SK-N-SH (cell line): ENCODE measurements around the gene RIMS1. TPM values are rescaled to one million over a fixed set of nuclear protein-coding genes. Genes with fewer than 3 reads are reported as not detected.

ENCODE experiments used
- CTCF ChIA-PET: fragments of 300-600, 350-600 bp; formaldehyde crosslinking; extraction: SDS; loops from one replicate; lab custom pipeline; 2021; lab: Yijun Ruan, JAX
- POLR2A ChIA-PET: fragments of 350-600 bp; sonication (Branson Sonifier 250); formaldehyde crosslinking; extraction: SDS; loops from one replicate; lab custom pipeline; 2020; ENCODE audit warnings: antibody characterized with exemption, inconsistent platforms; lab: Yijun Ruan, JAX
- DNase-seq: peaks from one replicate; pipeline ENCODE4 v3.0.0; 2012
- H2AFZ ChIP-seq: fragments of 200-600 bp; sonication (generic); 2 replicates; pipeline ENCODE4 v1.8.1; 2016; ENCODE audit warnings: antibody characterized with exemption, mild to moderate bottlenecking, low read depth
- H3F3A ChIP-seq: fragments of 200-600 bp; sonication (generic); replicated peaks from 2 replicates; pipeline ENCODE3; 2016; ENCODE audit warnings: antibody characterized with exemption, mild to moderate bottlenecking; ENCODE audit not compliant: insufficient read depth
- H3K27ac ChIP-seq, 2 experiments: fragments of 200-500 bp in 1 of 2; fragments of 200-600 bp in 1 of 2; sonication (Bioruptor generic) in 1 of 2; sonication (generic), shearing (Covaris generic) in 1 of 2; 2 replicates each; pipeline versions ENCODE4 v1.5.1 to v1.6.1; 2014 to 2016; ENCODE audit warnings: low read depth in 2 of 2, inconsistent platforms in 1 of 2, low read length in 1 of 2, mild to moderate bottlenecking in 1 of 2, mixed read lengths in 1 of 2
- H3K27me3 ChIP-seq: fragments of 200-600 bp; sonication (generic), shearing (Covaris generic); 2 replicates; pipeline ENCODE4 v1.6.1; 2016; ENCODE audit warnings: mixed run types; ENCODE audit not compliant: insufficient read depth
- H3K36me3 ChIP-seq, 2 experiments: fragments of 200-500 bp in 1 of 2; fragments of 200-600 bp in 1 of 2; sonication (Bioruptor generic) in 1 of 2; sonication (generic) in 1 of 2; replicated peaks in 1 of 2; 2 replicates each; pipeline versions ENCODE3 to v1.5.1; 2014 to 2016; ENCODE audit warnings: low read length in 1 of 2, mild to moderate bottlenecking in 1 of 2; ENCODE audit not compliant: insufficient read depth in 2 of 2, control insufficient read depth in 1 of 2
- H3K4me1 ChIP-seq, 2 experiments: fragments of 200-500 bp in 1 of 2; fragments of 200-600 bp in 1 of 2; sonication (Bioruptor generic) in 1 of 2; sonication (generic), shearing (Covaris generic) in 1 of 2; 2 replicates each; pipeline versions ENCODE4 v1.5.1 to v1.6.1; 2014 to 2016; ENCODE audit warnings: low read depth in 1 of 2, low read length in 1 of 2, mixed run types in 1 of 2; ENCODE audit not compliant: insufficient read depth in 2 of 2, control insufficient read depth in 1 of 2
- H3K4me2 ChIP-seq: fragments of 200-600 bp; sonication (generic), shearing (Covaris generic); 2 replicates; pipeline ENCODE4 v1.6.1; 2017; ENCODE audit warnings: mixed run types
- H3K4me3 ChIP-seq, 2 experiments: fragments of 200-500 bp in 1 of 2; fragments of 200-600 bp in 1 of 2; sonication (Bioruptor generic) in 1 of 2; sonication (generic), shearing (Covaris generic) in 1 of 2; 2 replicates each; pipeline versions ENCODE4 v1.5.1 to v1.8.1; 2014 to 2016; ENCODE audit warnings: low read depth in 2 of 2, inconsistent platforms in 1 of 2, low read length in 1 of 2, mild to moderate bottlenecking in 1 of 2, mixed read lengths in 1 of 2, moderate library complexity in 1 of 2
- H3K79me2 ChIP-seq: fragments of 200-600 bp; sonication (generic); 2 replicates; pipeline ENCODE4 v1.8.1; 2017; ENCODE audit warnings: mild to moderate bottlenecking; ENCODE audit not compliant: insufficient read depth
- H3K9ac ChIP-seq: fragments of 200-600 bp; sonication (generic); 2 replicates; pipeline ENCODE4 v1.6.1; 2017; ENCODE audit warnings: mixed run types
- H3K9me2 ChIP-seq: fragments of 200-600 bp; sonication (generic); 2 replicates; pipeline ENCODE4 v1.6.1; 2017; ENCODE audit warnings: mixed run types
- H3K9me3 ChIP-seq: fragments of 200-600 bp; sonication (generic); 2 replicates; pipeline ENCODE4 v1.6.1; 2017; ENCODE audit warnings: mixed run types, mild to moderate bottlenecking, moderate library complexity
- H4K20me1 ChIP-seq: fragments of 200-600 bp; sonication (generic); 2 replicates; pipeline ENCODE4 v1.6.1; 2017; ENCODE audit warnings: mild to moderate bottlenecking, mixed run types; ENCODE audit not compliant: insufficient read depth
- CHD2 ChIP-seq: fragments of 150-350 bp; IDR thresholded peaks from 2 replicates; pipeline ENCODE4 v1.6.1; 2018; ENCODE audit warnings: low read length; ENCODE audit not compliant: partially characterized antibody
- EP300 ChIP-seq, 2 experiments: IDR thresholded peaks; 2 replicates each; pipeline versions ENCODE4 v1.4.0 to v1.6.1; 2012; ENCODE audit warnings: borderline replicate concordance in 1 of 2, low read depth in 1 of 2, low read length in 1 of 2
- EZH2phosphoT487 ChIP-seq: fragments of 200-600 bp; sonication (generic); IDR thresholded peaks from 2 replicates; pipeline ENCODE4 v1.6.1; 2017; ENCODE audit warnings: low read depth, mixed run types, mild to moderate bottlenecking, antibody characterized with exemption, moderate library complexity, borderline replicate concordance
- FOSL2 ChIP-seq: IDR thresholded peaks from 2 replicates; pipeline ENCODE4 v1.4.0; 2012; ENCODE audit warnings: low read depth, mild to moderate bottlenecking, moderate library complexity, borderline replicate concordance
- FOXM1 ChIP-seq: IDR thresholded peaks from 2 replicates; pipeline ENCODE4 v1.4.0; 2012; ENCODE audit warnings: low read depth, mild to moderate bottlenecking
- JUND ChIP-seq: IDR thresholded peaks from 2 replicates; pipeline ENCODE4 v1.4.0; 2012
- MEF2A ChIP-seq: IDR thresholded peaks from 2 replicates; pipeline ENCODE4 v1.4.0; 2012; ENCODE audit warnings: low read depth, borderline replicate concordance
- NFIC ChIP-seq: IDR thresholded peaks from 2 replicates; pipeline ENCODE4 v1.4.0; 2012; ENCODE audit warnings: borderline replicate concordance
- RAD21 ChIP-seq: IDR thresholded peaks from 2 replicates; pipeline ENCODE4 v1.6.1; 2012; ENCODE audit warnings: mild to moderate bottlenecking, low read length
- RFX5 ChIP-seq: IDR thresholded peaks from 2 replicates; pipeline ENCODE4 v1.6.1; 2012; ENCODE audit warnings: mild to moderate bottlenecking, improper control_type of control experiment, low read length
- RXRA ChIP-seq: IDR thresholded peaks from 2 replicates; pipeline ENCODE4 v1.4.0; 2012; ENCODE audit warnings: low read depth, mild to moderate bottlenecking, borderline replicate concordance
- SIN3A ChIP-seq: IDR thresholded peaks from 2 replicates; pipeline ENCODE4 v1.6.1; 2012; ENCODE audit warnings: low read depth, mild to moderate bottlenecking, low read length, moderate library complexity, borderline replicate concordance
- SMC3 ChIP-seq: IDR thresholded peaks from 2 replicates; pipeline ENCODE4 v1.6.1; 2012; ENCODE audit warnings: low read depth, low read length, improper control_type of control experiment
- TAF1 ChIP-seq: IDR thresholded peaks from 2 replicates; pipeline ENCODE4 v1.6.1; 2012; ENCODE audit warnings: low read depth, mild to moderate bottlenecking, low read length, moderate library complexity, borderline replicate concordance
- TCF12 ChIP-seq: IDR thresholded peaks from 2 replicates; pipeline ENCODE4 v1.4.0; 2012
- TEAD4 ChIP-seq: IDR thresholded peaks from 2 replicates; pipeline ENCODE4 v1.4.0; 2012; ENCODE audit warnings: mild to moderate bottlenecking, borderline replicate concordance; ENCODE audit not compliant: insufficient read depth
- WGBS: methylation state at CpG from one replicate; pipeline ENCODE4 v1.1.6; 2017; ENCODE audit warnings: low lambda C conversion rate; 5-methylcytosine and 5-hydroxymethylcytosine counted together
- polyA plus RNA-seq, 3 experiments: library from polyadenylated mRNA; depleted of rRNA; stranded (reverse); fragments of >200 nt; gene quantifications; 2 replicates each; pipeline ENCODE4 v1.2.3, GENCODE V29; 2012
- TF ChIP-seq, protein P1 (sequence below): IDR thresholded peaks from 2 replicates; pipeline ENCODE4; 2012
- TF ChIP-seq, protein P2 (sequence below): IDR thresholded peaks from 2 replicates; pipeline ENCODE4 v1.4.0; 2012; ENCODE audit warnings: low read depth
- TF ChIP-seq, protein P3 (sequence below): IDR thresholded peaks from 2 replicates; pipeline ENCODE4 v1.4.0; 2012; ENCODE audit warnings: low read depth, borderline replicate concordance

Gene RIMS1
- polyA plus RNA-seq, 1 of the 3 experiments (the other 2 are of a cell fraction), result 0.20 TPM

DNA sequence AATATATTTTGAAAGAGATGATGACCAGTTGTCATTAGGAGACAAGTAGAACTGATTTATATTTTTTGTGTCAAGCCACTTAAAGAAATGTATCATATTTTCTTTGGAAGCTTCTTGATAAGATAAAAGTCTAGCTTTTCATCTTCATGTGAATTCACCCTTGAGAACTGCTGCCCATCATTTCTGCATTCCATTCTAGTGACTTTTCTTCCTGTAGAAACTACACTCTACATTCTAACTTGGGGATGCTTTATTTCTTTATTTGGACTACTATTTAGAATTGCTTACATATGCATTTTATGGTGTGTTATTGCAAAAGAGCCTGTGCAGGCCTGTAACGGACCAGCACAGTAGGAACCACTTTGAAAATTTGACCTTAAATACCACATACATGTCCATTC, 400.6 kb downstream of the RIMS1 start:
- H3K36me3 ChIP-seq, result no peaks in the 10 kb centered on the region
- H3K9me3 ChIP-seq, result no peaks in the 10 kb centered on the region
- H3F3A ChIP-seq, result peaks cover 18% of the 10 kb centered on the region
- no peak overlapping the region for H2AFZ ChIP-seq
- no peaks in the 10 kb centered on the region for H4K20me1 ChIP-seq
- no peak overlapping the region for H3K4me3 ChIP-seq
- no peak overlapping the region for H3K9ac ChIP-seq
- POLR2A ChIA-PET, result no interaction called here
- no peaks in the 10 kb centered on the region for H3K27me3 ChIP-seq
- WGBS, result 23% methylated on average over 1 of the region's 1 CpG
- H3K9me2 ChIP-seq, result no peaks in the 10 kb centered on the region
- peaks cover 0 to 14% of the 10 kb centered on the region in 2 experiments; a peak in 3 of 4 replicates for H3K4me1 ChIP-seq
- no peaks in the 10 kb centered on the region for H3K79me2 ChIP-seq
- no peak overlapping the region; the same call in 1 of the 2 replicates for H3K4me2 ChIP-seq
- no peak for DNase-seq
- TF ChIP-seq NFIC (0 out of 2 replicates have a peak, but pooled peaks have one; percentile 59), EP300 (IDR thresholded peaks at IDR 0.05; ENCODE audit: borderline replicate concordance in 1 of 2, low read depth in 1 of 2, low read length in 1 of 2) (peak in 1 of 2 experiments; percentile 32; a peak in 1 of 4 replicates), TEAD4 (peak; percentile 70; the same call in 1 of the 2 replicates), MEF2A (0 out of 2 replicates have a peak, but pooled peaks have one; percentile 14), TCF12 (peak; percentile 75), CHD2 (no peak), FOSL2 (peak; percentile 66; the same call in 1 of the 2 replicates), SIN3A (no peak), JUND (peak; percentile 82)
- TF ChIP-seq, protein P1, sequence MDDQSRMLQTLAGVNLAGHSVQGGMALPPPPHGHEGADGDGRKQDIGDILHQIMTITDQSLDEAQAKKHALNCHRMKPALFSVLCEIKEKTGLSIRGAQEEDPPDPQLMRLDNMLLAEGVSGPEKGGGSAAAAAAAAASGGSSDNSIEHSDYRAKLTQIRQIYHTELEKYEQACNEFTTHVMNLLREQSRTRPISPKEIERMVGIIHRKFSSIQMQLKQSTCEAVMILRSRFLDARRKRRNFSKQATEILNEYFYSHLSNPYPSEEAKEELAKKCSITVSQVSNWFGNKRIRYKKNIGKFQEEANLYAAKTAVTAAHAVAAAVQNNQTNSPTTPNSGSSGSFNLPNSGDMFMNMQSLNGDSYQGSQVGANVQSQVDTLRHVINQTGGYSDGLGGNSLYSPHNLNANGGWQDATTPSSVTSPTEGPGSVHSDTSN, result peak; percentile 92
- TF ChIP-seq, protein P2, sequence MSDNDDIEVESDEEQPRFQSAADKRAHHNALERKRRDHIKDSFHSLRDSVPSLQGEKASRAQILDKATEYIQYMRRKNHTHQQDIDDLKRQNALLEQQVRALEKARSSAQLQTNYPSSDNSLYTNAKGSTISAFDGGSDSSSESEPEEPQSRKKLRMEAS, result no peak
- TF ChIP-seq, protein P3, sequence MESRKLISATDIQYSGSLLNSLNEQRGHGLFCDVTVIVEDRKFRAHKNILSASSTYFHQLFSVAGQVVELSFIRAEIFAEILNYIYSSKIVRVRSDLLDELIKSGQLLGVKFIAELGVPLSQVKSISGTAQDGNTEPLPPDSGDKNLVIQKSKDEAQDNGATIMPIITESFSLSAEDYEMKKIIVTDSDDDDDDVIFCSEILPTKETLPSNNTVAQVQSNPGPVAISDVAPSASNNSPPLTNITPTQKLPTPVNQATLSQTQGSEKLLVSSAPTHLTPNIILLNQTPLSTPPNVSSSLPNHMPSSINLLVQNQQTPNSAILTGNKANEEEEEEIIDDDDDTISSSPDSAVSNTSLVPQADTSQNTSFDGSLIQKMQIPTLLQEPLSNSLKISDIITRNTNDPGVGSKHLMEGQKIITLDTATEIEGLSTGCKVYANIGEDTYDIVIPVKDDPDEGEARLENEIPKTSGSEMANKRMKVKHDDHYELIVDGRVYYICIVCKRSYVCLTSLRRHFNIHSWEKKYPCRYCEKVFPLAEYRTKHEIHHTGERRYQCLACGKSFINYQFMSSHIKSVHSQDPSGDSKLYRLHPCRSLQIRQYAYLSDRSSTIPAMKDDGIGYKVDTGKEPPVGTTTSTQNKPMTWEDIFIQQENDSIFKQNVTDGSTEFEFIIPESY, result no peak
- H3K27ac ChIP-seq, result peak overlapping the region; percentile 67 to 85; a peak in 3 of 4 replicates
- CTCF ChIA-PET, result no interaction called here

DNA sequence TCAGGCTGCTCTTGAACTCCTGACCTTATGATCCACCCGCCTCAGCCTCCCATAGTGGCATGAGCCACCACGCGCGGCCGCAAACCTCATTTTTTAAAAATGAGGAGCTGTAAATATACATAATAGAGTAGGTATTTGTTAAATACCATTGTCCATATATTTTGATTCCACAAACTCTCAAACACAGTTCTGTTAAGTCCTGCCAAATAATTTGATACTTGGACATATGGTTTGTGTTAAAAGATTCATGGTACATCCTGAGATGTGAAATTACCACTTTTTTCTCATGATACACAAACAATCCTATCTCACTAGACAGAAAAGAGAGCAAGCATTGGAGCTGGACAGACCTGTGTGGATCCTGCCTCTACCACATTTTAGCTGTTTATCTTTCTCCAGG, 401.5 kb downstream of the RIMS1 start:
- no peaks in the 10 kb centered on the region for H3K79me2 ChIP-seq
- peak overlapping the region; percentile 47 to 85 for H3K27ac ChIP-seq
- no peaks in the 10 kb centered on the region for H3K9me2 ChIP-seq
- H2AFZ ChIP-seq, result no peak overlapping the region
- H3K9ac ChIP-seq, result no peak overlapping the region
- H3K36me3 ChIP-seq, result no peaks in the 10 kb centered on the region
- no peak overlapping the region for H3K4me2 ChIP-seq
- TF ChIP-seq FOSL2, result no peak
- no peak for TF ChIP-seq TEAD4
- peak; percentile 28; the same call in 1 of the 2 replicates for TF ChIP-seq NFIC
- TF ChIP-seq MEF2A, result no peak
- TF ChIP-seq SIN3A, result no peak
- peak; percentile 15; the same call in 1 of the 2 replicates for TF ChIP-seq JUND
- no peak for TF ChIP-seq FOXM1
- TF ChIP-seq TCF12, result peak; percentile 81
- TF ChIP-seq RAD21, result no peak
- peak; percentile 30; the same call in 1 of the 2 replicates for TF ChIP-seq RXRA
- no peak for TF ChIP-seq EZH2phosphoT487
- TF ChIP-seq SMC3, result no peak
- no peak for TF ChIP-seq TAF1
- no peak for TF ChIP-seq RFX5
- TF ChIP-seq, protein P1, result no peak
- TF ChIP-seq, all 33 proteins: peak for 4
- no peaks in the 10 kb centered on the region for H3K9me3 ChIP-seq
- no peaks in the 10 kb centered on the region for H4K20me1 ChIP-seq
- DNase-seq, result no peak
- H3K27me3 ChIP-seq, result no peaks in the 10 kb centered on the region
- H3K4me3 ChIP-seq, result no peak overlapping the region
- 83% methylated on average over 5 of the region's 5 CpGs for WGBS
- H3F3A ChIP-seq, result peaks cover 18% of the 10 kb centered on the region
- ChIA-PET POLR2A (no interaction called here), CTCF (no interaction called here)
- peaks cover 0 to 14% of the 10 kb centered on the region in 2 experiments; a peak in 3 of 4 replicates for H3K4me1 ChIP-seq
